ENCODE measurements around the gene MRPL55. TPM values are rescaled to one million over a fixed set of nuclear protein-coding genes. Genes with fewer than 3 reads are reported as not detected.

The MRPL55 gene
- total and polyA plus RNA-seq, 4 donors: 44.4 to 137 (median 73.3) TPM

GRCh38 chr1:228070851-228071250 is 38.2 kb downstream of the MRPL55 start:
- WGBS, 2 donors: 58 to 71% methylated on average over 3 of the region's 3 CpGs
- H3K9me3 ChIP-seq (ENCODE audit: control insufficient read depth in 4 of 4, insufficient read depth in 3 of 4, low read length in 3 of 4): peaks cover 0 to 2% (median 0%) of the 10 kb centered on the region in 4 donors
- ATAC-seq (ENCODE audit: insufficient read depth, low FRiP score) (no peak), DNase-seq (no peak)
- H3K27me3 ChIP-seq (ENCODE audit: control insufficient read depth in 3 of 3, insufficient read depth in 3 of 3, low read length in 2 of 3): peaks cover 0 to 50% (median 40%) of the 10 kb centered on the region in 3 donors
- H3K27ac ChIP-seq (ENCODE audit: low read depth in 1 of 2, low read length in 1 of 2): no peak overlapping the region
- no peaks in the 10 kb centered on the region for H3K36me3 ChIP-seq (ENCODE audit: control insufficient read depth in 4 of 4, insufficient read depth in 4 of 4, low read length in 4 of 4)
- no peak overlapping the region for H3K9ac ChIP-seq (ENCODE audit: insufficient read depth in 1 of 2, low read length in 2 of 2)
- H3K4me1 ChIP-seq (ENCODE audit: control insufficient read depth in 5 of 5, insufficient read depth in 5 of 5, low read length in 5 of 5): peaks cover 0 to 4% (median 0%) of the 10 kb centered on the region in 5 donors
- TF ChIP-seq, protein P1, sequence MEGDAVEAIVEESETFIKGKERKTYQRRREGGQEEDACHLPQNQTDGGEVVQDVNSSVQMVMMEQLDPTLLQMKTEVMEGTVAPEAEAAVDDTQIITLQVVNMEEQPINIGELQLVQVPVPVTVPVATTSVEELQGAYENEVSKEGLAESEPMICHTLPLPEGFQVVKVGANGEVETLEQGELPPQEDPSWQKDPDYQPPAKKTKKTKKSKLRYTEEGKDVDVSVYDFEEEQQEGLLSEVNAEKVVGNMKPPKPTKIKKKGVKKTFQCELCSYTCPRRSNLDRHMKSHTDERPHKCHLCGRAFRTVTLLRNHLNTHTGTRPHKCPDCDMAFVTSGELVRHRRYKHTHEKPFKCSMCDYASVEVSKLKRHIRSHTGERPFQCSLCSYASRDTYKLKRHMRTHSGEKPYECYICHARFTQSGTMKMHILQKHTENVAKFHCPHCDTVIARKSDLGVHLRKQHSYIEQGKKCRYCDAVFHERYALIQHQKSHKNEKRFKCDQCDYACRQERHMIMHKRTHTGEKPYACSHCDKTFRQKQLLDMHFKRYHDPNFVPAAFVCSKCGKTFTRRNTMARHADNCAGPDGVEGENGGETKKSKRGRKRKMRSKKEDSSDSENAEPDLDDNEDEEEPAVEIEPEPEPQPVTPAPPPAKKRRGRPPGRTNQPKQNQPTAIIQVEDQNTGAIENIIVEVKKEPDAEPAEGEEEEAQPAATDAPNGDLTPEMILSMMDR (IDR thresholded peaks at IDR 0.05; ENCODE audit: control extremely low read depth, extremely low read depth): no peak
- H3K4me3 ChIP-seq: no peak overlapping the region

DNA sequence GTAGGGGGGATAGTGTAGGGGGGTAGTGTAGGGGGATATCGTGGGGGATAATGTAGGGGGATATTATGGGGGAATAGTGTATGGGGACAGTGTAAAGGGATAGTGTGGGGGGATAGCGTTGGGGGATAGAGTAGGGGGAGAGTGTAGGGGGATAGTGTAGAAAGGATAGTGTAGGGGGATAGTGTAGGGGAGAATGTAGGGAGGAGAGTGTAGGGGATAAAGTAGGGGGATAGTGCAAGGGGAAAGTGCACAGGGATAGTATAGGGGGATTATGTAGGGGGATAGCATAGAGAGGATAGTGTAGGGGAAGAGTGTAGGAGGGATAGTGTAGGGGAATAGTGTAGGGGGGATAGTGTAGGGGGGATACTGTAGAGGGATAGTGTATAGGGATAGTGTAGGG is 38.9 kb downstream of the MRPL55 start:
- peaks cover 0 to 50% (median 40%) of the 10 kb centered on the region in 3 donors for H3K27me3 ChIP-seq (ENCODE audit: control insufficient read depth in 3 of 3, insufficient read depth in 3 of 3, low read length in 2 of 3)
- H3K27ac ChIP-seq (ENCODE audit: low read depth in 1 of 2, low read length in 1 of 2): no peak overlapping the region
- H3K4me3 ChIP-seq: no peak overlapping the region
- TF ChIP-seq, protein P1 (IDR thresholded peaks at IDR 0.05; ENCODE audit: control extremely low read depth, extremely low read depth): no peak
- H3K36me3 ChIP-seq (ENCODE audit: control insufficient read depth in 4 of 4, insufficient read depth in 4 of 4, low read length in 4 of 4): no peaks in the 10 kb centered on the region
- ATAC-seq (ENCODE audit: insufficient read depth, low FRiP score) (no peak), DNase-seq (no peak)
- peaks cover 0 to 4% (median 0%) of the 10 kb centered on the region in 5 donors for H3K4me1 ChIP-seq (ENCODE audit: control insufficient read depth in 5 of 5, insufficient read depth in 5 of 5, low read length in 5 of 5)
- H3K9ac ChIP-seq (ENCODE audit: insufficient read depth in 1 of 2, low read length in 2 of 2): no peak overlapping the region
- peaks cover 0 to 2% (median 0%) of the 10 kb centered on the region in 4 donors for H3K9me3 ChIP-seq (ENCODE audit: control insufficient read depth in 4 of 4, insufficient read depth in 3 of 4, low read length in 3 of 4)
- WGBS, 2 donors: 39 to 52% methylated on average over 2 of the region's 2 CpGs

GRCh38 chr1:228068359-228068758 is 40.7 kb downstream of the MRPL55 start:
- H3K4me3 ChIP-seq: no peak overlapping the region
- WGBS, 2 donors: 69 to 75% methylated on average over 7 of the region's 7 CpGs
- no peaks in the 10 kb centered on the region for H3K4me1 ChIP-seq (ENCODE audit: control insufficient read depth in 5 of 5, insufficient read depth in 5 of 5, low read length in 5 of 5)
- no peak for DNase-seq
- H3K27ac ChIP-seq (ENCODE audit: low read depth in 1 of 2, low read length in 1 of 2): no peak overlapping the region
- no peak for ATAC-seq (ENCODE audit: insufficient read depth, low FRiP score)
- H3K36me3 ChIP-seq (ENCODE audit: control insufficient read depth in 4 of 4, insufficient read depth in 4 of 4, low read length in 4 of 4): no peaks in the 10 kb centered on the region
- peaks cover 5 to 50% (median 40%) of the 10 kb centered on the region in 3 donors for H3K27me3 ChIP-seq (ENCODE audit: control insufficient read depth in 3 of 3, insufficient read depth in 3 of 3, low read length in 2 of 3)
- H3K9me3 ChIP-seq (ENCODE audit: control insufficient read depth in 4 of 4, insufficient read depth in 3 of 4, low read length in 3 of 4): peaks cover 0 to 2% (median 0%) of the 10 kb centered on the region in 4 donors
- TF ChIP-seq, protein P1 (IDR thresholded peaks at IDR 0.05; ENCODE audit: control extremely low read depth, extremely low read depth): no peak
- H3K9ac ChIP-seq (ENCODE audit: insufficient read depth in 1 of 2, low read length in 2 of 2): no peak overlapping the region
